Measurements from ENCODE around the gene EEF2K. TPM values are rescaled to one million over a fixed set of nuclear protein-coding genes. Genes with fewer than 3 reads are reported as not detected.

The EEF2K gene
- total RNA-seq, 1 donor from 2014 or later: 19.3 TPM

DNA sequence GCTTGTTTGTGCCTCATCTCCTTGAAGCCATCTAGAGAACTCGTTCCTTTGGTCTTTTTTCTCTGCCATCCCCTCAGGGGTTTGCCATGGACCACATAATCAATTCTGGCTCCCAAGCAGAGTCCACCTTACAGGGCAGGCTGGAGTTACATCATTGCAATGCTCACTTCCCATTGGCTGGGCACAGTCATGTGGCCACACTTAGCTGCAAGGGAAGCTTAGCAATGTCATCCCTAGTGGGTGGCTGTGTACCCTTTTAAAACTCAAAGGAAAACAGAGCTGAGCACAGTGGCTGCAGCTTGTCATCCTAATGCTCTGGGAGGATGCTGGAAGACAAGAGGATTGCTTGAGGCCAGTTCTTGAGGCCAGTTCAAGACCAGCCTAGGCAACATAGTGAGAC is 49.3 kb downstream of the EEF2K start:
- Mint-ChIP-seq H3K4me3 (ENCODE audit: unreplicated experiment) (no peak overlapping the region), H3K9me3 (ENCODE audit: unreplicated experiment) (no peaks in the 10 kb centered on the region), H3K4me1 (ENCODE audit: unreplicated experiment) (no peaks in the 10 kb centered on the region), H3K27ac (ENCODE audit: unreplicated experiment) (no peak overlapping the region), H3K27me3 (ENCODE audit: unreplicated experiment) (no peaks in the 10 kb centered on the region), H3K36me3 (ENCODE audit: low read depth, unreplicated experiment) (peaks cover 24% of the 10 kb centered on the region)
- no peak for DNase-seq (ENCODE audit: low spot score)
- no peak for TF ChIP-seq CTCF (IDR thresholded peaks at IDR 0.05; ENCODE audit: unreplicated experiment)

GRCh38 chr16:22257440-22257839 is 51.4 kb downstream of the EEF2K start:
- no peaks in the 10 kb centered on the region for H3K4me1 Mint-ChIP-seq (ENCODE audit: unreplicated experiment)
- peaks cover 20% of the 10 kb centered on the region for H3K36me3 Mint-ChIP-seq (ENCODE audit: low read depth, unreplicated experiment)
- no peaks in the 10 kb centered on the region for H3K9me3 Mint-ChIP-seq (ENCODE audit: unreplicated experiment)
- H3K27me3 Mint-ChIP-seq (ENCODE audit: unreplicated experiment): no peaks in the 10 kb centered on the region
- TF ChIP-seq CTCF (IDR thresholded peaks at IDR 0.05; ENCODE audit: unreplicated experiment): no peak
- no peak overlapping the region for H3K27ac Mint-ChIP-seq (ENCODE audit: unreplicated experiment)
- no peak for DNase-seq (ENCODE audit: low spot score)
- no peak overlapping the region for H3K4me3 Mint-ChIP-seq (ENCODE audit: unreplicated experiment)

GRCh38 chr16:22260490-22260889 is 54.4 kb downstream of the EEF2K start:
- peaks cover 9% of the 10 kb centered on the region for H3K36me3 Mint-ChIP-seq (ENCODE audit: low read depth, unreplicated experiment)
- H3K27me3 Mint-ChIP-seq (ENCODE audit: unreplicated experiment): no peaks in the 10 kb centered on the region
- H3K4me1 Mint-ChIP-seq (ENCODE audit: unreplicated experiment): no peaks in the 10 kb centered on the region
- no peak overlapping the region for H3K4me3 Mint-ChIP-seq (ENCODE audit: unreplicated experiment)
- no peak overlapping the region for H3K27ac Mint-ChIP-seq (ENCODE audit: unreplicated experiment)
- no peak for TF ChIP-seq CTCF (IDR thresholded peaks at IDR 0.05; ENCODE audit: unreplicated experiment)
- DNase-seq (ENCODE audit: low spot score): no peak
- H3K9me3 Mint-ChIP-seq (ENCODE audit: unreplicated experiment): no peaks in the 10 kb centered on the region

DNA sequence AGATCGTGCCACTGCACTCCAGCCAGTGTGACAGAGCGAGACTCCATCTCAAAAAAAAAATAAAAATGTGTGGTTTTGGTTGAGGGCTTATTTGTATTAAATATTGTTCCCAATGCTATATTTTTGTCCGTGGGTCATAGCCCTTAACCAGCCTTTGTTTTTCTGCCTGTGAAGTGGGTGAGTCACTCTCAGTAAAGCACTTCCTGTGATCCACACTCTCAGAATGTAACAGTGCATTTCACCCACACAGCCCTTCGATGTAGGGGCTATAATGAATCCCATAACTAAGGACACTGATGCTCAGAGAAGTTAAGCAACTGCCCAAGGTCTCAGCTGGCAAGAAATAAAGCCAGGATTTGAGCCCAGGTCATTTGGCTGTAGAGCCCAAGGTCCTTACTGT is 56.4 kb downstream of the EEF2K start:
- TF ChIP-seq CTCF (IDR thresholded peaks at IDR 0.05; ENCODE audit: unreplicated experiment): no peak
- no peak overlapping the region for H3K27ac Mint-ChIP-seq (ENCODE audit: unreplicated experiment)
- H3K4me1 Mint-ChIP-seq (ENCODE audit: unreplicated experiment): no peaks in the 10 kb centered on the region
- no peaks in the 10 kb centered on the region for H3K9me3 Mint-ChIP-seq (ENCODE audit: unreplicated experiment)
- H3K27me3 Mint-ChIP-seq (ENCODE audit: unreplicated experiment): no peaks in the 10 kb centered on the region
- H3K36me3 Mint-ChIP-seq (ENCODE audit: low read depth, unreplicated experiment): peaks cover 12% of the 10 kb centered on the region
- H3K4me3 Mint-ChIP-seq (ENCODE audit: unreplicated experiment): no peak overlapping the region
- no peak for DNase-seq (ENCODE audit: low spot score)

- H3K9me3 Mint-ChIP-seq (ENCODE audit: unreplicated experiment): no peaks in the 10 kb centered on the region
- H3K4me1 Mint-ChIP-seq (ENCODE audit: unreplicated experiment): no peaks in the 10 kb centered on the region
- H3K36me3 Mint-ChIP-seq (ENCODE audit: low read depth, unreplicated experiment): peaks cover 3% of the 10 kb centered on the region
- no peaks in the 10 kb centered on the region for H3K27me3 Mint-ChIP-seq (ENCODE audit: unreplicated experiment)
- no peak overlapping the region for H3K4me3 Mint-ChIP-seq (ENCODE audit: unreplicated experiment)
- no peak for TF ChIP-seq CTCF (IDR thresholded peaks at IDR 0.05; ENCODE audit: unreplicated experiment)
- no peak overlapping the region for H3K27ac Mint-ChIP-seq (ENCODE audit: unreplicated experiment)
- no peak for DNase-seq (ENCODE audit: low spot score)
Measured at GRCh38 chr16:22264786-22265185, 58.7 kb downstream of the EEF2K start.

Data from endothelial cell (in vitro differentiated cells).